WERI-Rb-1 (cell line): ENCODE data around the gene EMILIN3.
"Not testable (repeated sequence)": the region's sequence is repeated elsewhere in the genome, so short reads cannot be mapped to it uniquely, and the experiment has no call there.

Experiments
- DNase-seq: peaks from one replicate; pipeline ENCODE4 v3.0.0-alpha.2; 2020
- H3K27ac ChIP-seq: fragments of 250-450 bp; sonication (Bioruptor Pico); 2 replicates; pipeline ENCODE4 v1.5.1; 2020; ENCODE audit warnings: mild to moderate bottlenecking, moderate library complexity
- H3K27me3 ChIP-seq: fragments of 250-450 bp; sonication (Bioruptor Pico); 2 replicates; pipeline ENCODE4 v1.5.1; 2021; ENCODE audit warnings: mild to moderate bottlenecking, low read depth, moderate library complexity; ENCODE audit not compliant: insufficient read depth, severe bottlenecking
- H3K36me3 ChIP-seq: fragments of 250-450 bp; sonication (Bioruptor Pico); 2 replicates; pipeline ENCODE4 v1.5.1; 2020; ENCODE audit warnings: mild to moderate bottlenecking, moderate library complexity
- H3K4me3 ChIP-seq: 2 replicates; pipeline ENCODE4 v1.5.1; 2011; ENCODE audit warnings: low read depth, mild to moderate bottlenecking, control low read depth, low read length
- H3K9me3 ChIP-seq: fragments of 250-450 bp; sonication (Bioruptor Pico); 2 replicates; pipeline ENCODE4 v1.5.1; 2021; ENCODE audit warnings: mild to moderate bottlenecking, moderate library complexity; ENCODE audit not compliant: severe bottlenecking
- TF ChIP-seq, protein P1 (sequence below): IDR thresholded peaks from 2 replicates; pipeline ENCODE4 v1.5.1; 2011; ENCODE audit warnings: low read depth, mild to moderate bottlenecking, control low read depth, inconsistent platforms, low read length

Gene EMILIN3

DNA sequence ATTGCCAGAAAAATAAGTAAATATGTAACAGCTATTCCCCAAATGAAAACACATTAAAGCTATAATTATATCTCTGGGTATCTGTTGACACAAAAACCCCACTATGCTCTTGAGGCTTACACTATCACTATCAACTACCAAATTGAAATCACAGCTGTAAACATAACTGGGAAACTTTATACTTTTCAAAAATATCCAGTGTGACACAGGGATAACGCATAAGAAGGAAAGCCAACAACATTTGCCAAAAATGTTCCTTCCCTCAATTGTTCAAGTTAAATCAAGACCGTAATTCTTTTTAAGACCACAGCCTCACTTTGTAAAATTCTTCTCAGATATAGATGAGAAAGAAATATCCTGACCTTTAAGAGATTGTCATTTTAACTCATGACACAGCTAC, 52.2 kb downstream of the EMILIN3 start:
- no peak for DNase-seq
- H3K4me3 ChIP-seq, result no peak overlapping the region
- no peaks in the 10 kb centered on the region; the same call in 1 of the 2 replicates for H3K36me3 ChIP-seq
- H3K9me3 ChIP-seq, result no peaks in the 10 kb centered on the region
- TF ChIP-seq, protein P1, sequence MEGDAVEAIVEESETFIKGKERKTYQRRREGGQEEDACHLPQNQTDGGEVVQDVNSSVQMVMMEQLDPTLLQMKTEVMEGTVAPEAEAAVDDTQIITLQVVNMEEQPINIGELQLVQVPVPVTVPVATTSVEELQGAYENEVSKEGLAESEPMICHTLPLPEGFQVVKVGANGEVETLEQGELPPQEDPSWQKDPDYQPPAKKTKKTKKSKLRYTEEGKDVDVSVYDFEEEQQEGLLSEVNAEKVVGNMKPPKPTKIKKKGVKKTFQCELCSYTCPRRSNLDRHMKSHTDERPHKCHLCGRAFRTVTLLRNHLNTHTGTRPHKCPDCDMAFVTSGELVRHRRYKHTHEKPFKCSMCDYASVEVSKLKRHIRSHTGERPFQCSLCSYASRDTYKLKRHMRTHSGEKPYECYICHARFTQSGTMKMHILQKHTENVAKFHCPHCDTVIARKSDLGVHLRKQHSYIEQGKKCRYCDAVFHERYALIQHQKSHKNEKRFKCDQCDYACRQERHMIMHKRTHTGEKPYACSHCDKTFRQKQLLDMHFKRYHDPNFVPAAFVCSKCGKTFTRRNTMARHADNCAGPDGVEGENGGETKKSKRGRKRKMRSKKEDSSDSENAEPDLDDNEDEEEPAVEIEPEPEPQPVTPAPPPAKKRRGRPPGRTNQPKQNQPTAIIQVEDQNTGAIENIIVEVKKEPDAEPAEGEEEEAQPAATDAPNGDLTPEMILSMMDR, result no peak
- no peaks in the 10 kb centered on the region for H3K27me3 ChIP-seq
- H3K27ac ChIP-seq, result no peak overlapping the region

- not testable (repeated sequence) for H3K4me3 ChIP-seq, H3K9me3 ChIP-seq, H3K27me3 ChIP-seq, H3K27ac ChIP-seq, DNase-seq, H3K36me3 ChIP-seq
Measured at GRCh38 chr20:41312009-41312408, 54.6 kb downstream of the EMILIN3 start.
